DND-41 (cell line): ENCODE measurements around the gene ZNF248.
A peak's percentile ranks its signal among the peaks of the same experiment; 100 is the strongest.
"Not testable (repeated sequence)": the region's sequence is repeated elsewhere in the genome, so short reads cannot be mapped to it uniquely, and the experiment has no call there.

Experiments used
- ATAC-seq: fragments of 200-7000 bp; cut with Tn5 transposase; 3 replicates; pipeline ENCODE4 v1.9.1; 2021; ENCODE audit warnings: low read depth; ENCODE audit not compliant: insufficient read depth
- DNase-seq: peaks from one replicate; pipeline ENCODE4 v3.0.0-alpha.2; 2020
- H2AFZ ChIP-seq: 2 replicates; pipeline ENCODE4 v1.6.0; 2012; ENCODE audit warnings: low read depth, low read length
- H3K27ac ChIP-seq: 2 replicates; pipeline ENCODE4 v1.5.1; 2012; ENCODE audit warnings: low read length, inconsistent platforms
- H3K27me3 ChIP-seq: fragments of 200-600 bp; sonication (generic); 2 replicates; pipeline ENCODE4 v1.6.0; 2012; ENCODE audit warnings: low read length, mild to moderate bottlenecking, inconsistent platforms; ENCODE audit not compliant: insufficient read depth, poor library complexity
- H3K36me3 ChIP-seq: 2 replicates; pipeline ENCODE4 v1.5.1; 2012; ENCODE audit warnings: low read length, inconsistent platforms; ENCODE audit not compliant: insufficient read depth
- H3K4me1 ChIP-seq: 2 replicates; pipeline ENCODE4 v1.5.1; 2012; ENCODE audit warnings: mild to moderate bottlenecking, low read length; ENCODE audit not compliant: insufficient read depth
- H3K4me2 ChIP-seq: 2 replicates; pipeline ENCODE4 v1.6.0; 2012; ENCODE audit warnings: mild to moderate bottlenecking, moderate library complexity, low read length, inconsistent platforms; ENCODE audit not compliant: insufficient read depth
- H3K4me3 ChIP-seq, 2 experiments: fragments of 200-600 bp in 1 of 2; shearing (Covaris generic) in 1 of 2; 2 replicates each; pipeline ENCODE4 v1.5.1; 2012 to 2016; ENCODE audit warnings: inconsistent platforms in 2 of 2, low read length in 2 of 2, mild to moderate bottlenecking in 2 of 2, low read depth in 1 of 2, moderate library complexity in 1 of 2
- H3K79me2 ChIP-seq: 2 replicates; pipeline ENCODE4 v1.6.0; 2012; ENCODE audit warnings: low read length, inconsistent platforms; ENCODE audit not compliant: insufficient read depth
- H3K9ac ChIP-seq: 2 replicates; pipeline ENCODE4 v1.6.0; 2012; ENCODE audit warnings: low read depth, mild to moderate bottlenecking, inconsistent platforms, low read length, moderate library complexity
- H3K9me3 ChIP-seq: 2 replicates; pipeline ENCODE4 v1.5.1; 2012; ENCODE audit warnings: low read length, moderate library complexity, mild to moderate bottlenecking, inconsistent platforms; ENCODE audit not compliant: insufficient read depth, severe bottlenecking
- H4K20me1 ChIP-seq: 2 replicates; pipeline ENCODE4 v1.6.0; 2012; ENCODE audit warnings: low read length; ENCODE audit not compliant: insufficient read depth
- EZH2 ChIP-seq: IDR thresholded peaks from 3 replicates; pipeline ENCODE4 v1.6.1; 2012; ENCODE audit warnings: borderline replicate concordance, low read depth, mild to moderate bottlenecking, moderate library complexity, low read length, inconsistent platforms; ENCODE audit not compliant: severe bottlenecking
- TF ChIP-seq, protein P1 (sequence below): IDR thresholded peaks from 2 replicates; pipeline ENCODE4 v1.5.1; 2012; ENCODE audit warnings: borderline replicate concordance, low read length, moderate library complexity, mild to moderate bottlenecking; ENCODE audit not compliant: poor library complexity, severe bottlenecking; ENCODE audit errors: extremely low read depth

The ZNF248 gene

GRCh38 chr10:37860494-37861190 is 3.2 kb upstream of the ZNF248 start:
- Histone ChIP-seq H3K9me3 (no peaks in the 10 kb centered on the region), H3K27ac (no peak overlapping the region), H3K79me2 (peaks cover 17% of the 10 kb centered on the region), H4K20me1 (no peaks in the 10 kb centered on the region), H3K4me1 (peaks cover 17% of the 10 kb centered on the region), H3K4me2 (no peak overlapping the region), H3K36me3 (no peaks in the 10 kb centered on the region; the same call in 1 of the 2 replicates), H3K9ac (no peak overlapping the region), H3K4me3 (no peak overlapping the region), H3K27me3 (no peaks in the 10 kb centered on the region), H2AFZ (no peak overlapping the region)
- TF ChIP-seq, protein P1, sequence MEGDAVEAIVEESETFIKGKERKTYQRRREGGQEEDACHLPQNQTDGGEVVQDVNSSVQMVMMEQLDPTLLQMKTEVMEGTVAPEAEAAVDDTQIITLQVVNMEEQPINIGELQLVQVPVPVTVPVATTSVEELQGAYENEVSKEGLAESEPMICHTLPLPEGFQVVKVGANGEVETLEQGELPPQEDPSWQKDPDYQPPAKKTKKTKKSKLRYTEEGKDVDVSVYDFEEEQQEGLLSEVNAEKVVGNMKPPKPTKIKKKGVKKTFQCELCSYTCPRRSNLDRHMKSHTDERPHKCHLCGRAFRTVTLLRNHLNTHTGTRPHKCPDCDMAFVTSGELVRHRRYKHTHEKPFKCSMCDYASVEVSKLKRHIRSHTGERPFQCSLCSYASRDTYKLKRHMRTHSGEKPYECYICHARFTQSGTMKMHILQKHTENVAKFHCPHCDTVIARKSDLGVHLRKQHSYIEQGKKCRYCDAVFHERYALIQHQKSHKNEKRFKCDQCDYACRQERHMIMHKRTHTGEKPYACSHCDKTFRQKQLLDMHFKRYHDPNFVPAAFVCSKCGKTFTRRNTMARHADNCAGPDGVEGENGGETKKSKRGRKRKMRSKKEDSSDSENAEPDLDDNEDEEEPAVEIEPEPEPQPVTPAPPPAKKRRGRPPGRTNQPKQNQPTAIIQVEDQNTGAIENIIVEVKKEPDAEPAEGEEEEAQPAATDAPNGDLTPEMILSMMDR: no peak
- TF ChIP-seq EZH2: no peak
- no peak for ATAC-seq
- DNase-seq: no peak

DNA sequence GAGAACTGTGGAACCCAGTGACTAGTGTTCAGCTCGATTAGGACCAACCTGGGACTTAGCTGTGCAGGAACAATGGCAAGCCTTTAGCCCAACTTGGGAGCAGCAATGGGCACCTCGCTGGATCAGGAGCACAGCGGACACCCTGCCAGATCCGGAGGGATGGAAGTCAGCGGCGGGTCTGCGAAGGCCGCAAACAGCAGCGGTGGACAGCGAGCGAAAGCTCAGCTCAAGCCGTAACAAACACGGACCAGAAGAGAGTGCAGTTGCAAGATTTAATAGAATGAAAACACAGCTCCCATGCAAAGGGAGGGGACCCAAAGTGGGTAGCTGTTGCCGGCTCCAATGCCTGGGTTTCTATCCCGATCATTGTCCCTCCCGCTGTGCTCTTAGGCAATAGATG is 1.9 kb upstream of the ZNF248 start:
- not testable (repeated sequence) for ATAC-seq, H3K9me3 ChIP-seq, H3K36me3 ChIP-seq, H3K4me2 ChIP-seq, H2AFZ ChIP-seq, DNase-seq, H3K27me3 ChIP-seq, H3K9ac ChIP-seq, H4K20me1 ChIP-seq, H3K27ac ChIP-seq, H3K4me3 ChIP-seq
- H3K4me1 ChIP-seq: peaks cover 30% of the 10 kb centered on the region
- H3K79me2 ChIP-seq: peaks cover 31% of the 10 kb centered on the region

DNA sequence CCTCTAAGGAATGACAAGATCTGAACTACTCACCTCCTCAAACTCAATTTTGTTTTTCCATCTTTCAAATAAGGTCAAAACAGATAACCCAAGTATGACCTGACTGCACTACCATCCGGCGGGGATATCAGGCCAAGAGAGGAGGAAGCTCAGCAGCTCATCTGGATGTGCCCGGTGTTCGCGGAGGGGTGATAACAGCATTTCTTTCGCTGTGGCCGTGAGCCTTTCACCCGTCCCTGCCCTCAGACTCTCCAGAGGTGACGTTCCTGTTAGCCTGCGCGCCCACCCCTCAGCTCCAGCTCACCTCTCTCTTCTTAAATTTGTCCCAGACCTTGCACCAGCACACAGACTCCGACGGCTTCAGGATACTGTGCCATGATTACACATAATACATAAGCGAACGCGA is 526 bp downstream of the ZNF248 start:
- DNase-seq: peak; percentile 44
- H3K27me3 ChIP-seq: no peaks in the 10 kb centered on the region
- H3K9ac ChIP-seq: peak overlapping the region; percentile 95
- peak; percentile 40 for ATAC-seq
- peak overlapping the region; percentile 84 for H3K4me2 ChIP-seq
- peaks cover 3% of the 10 kb centered on the region; the same call in 1 of the 2 replicates for H4K20me1 ChIP-seq
- H3K9me3 ChIP-seq: no peaks in the 10 kb centered on the region
- peaks cover 6% of the 10 kb centered on the region for H3K36me3 ChIP-seq
- H3K27ac ChIP-seq: peak overlapping the region; percentile 83
- peaks cover 35% of the 10 kb centered on the region for H3K4me1 ChIP-seq
- peak overlapping the region; percentile 85 for H2AFZ ChIP-seq
- peak overlapping the region; percentile 80 to 81 for H3K4me3 ChIP-seq
- peaks cover 44% of the 10 kb centered on the region for H3K79me2 ChIP-seq
- TF ChIP-seq EZH2: no peak
- TF ChIP-seq, protein P1: no peak

GRCh38 chr10:37855636-37856035 is 1.8 kb downstream of the ZNF248 start:
- Histone ChIP-seq H3K27ac (no peak overlapping the region; the same call in 1 of the 2 replicates), H3K4me1 (peaks cover 35% of the 10 kb centered on the region), H3K4me3 (peak overlapping the region in 1 of 2 experiments; percentile 81; a peak in 2 of 4 replicates)

More at GRCh38 chr10:37855636-37856035, 1.8 kb downstream of the ZNF248 start:
- Histone ChIP-seq H3K9me3 (no peaks in the 10 kb centered on the region), H3K9ac (peak overlapping the region; percentile 95; the same call in 1 of the 2 replicates), H4K20me1 (peaks cover 3% of the 10 kb centered on the region; the same call in 1 of the 2 replicates), H3K4me2 (peak overlapping the region; percentile 84), H3K27me3 (no peaks in the 10 kb centered on the region), H2AFZ (no peak overlapping the region), H3K79me2 (peaks cover 51% of the 10 kb centered on the region), H3K36me3 (peaks cover 6% of the 10 kb centered on the region)
- ATAC-seq (no peak), DNase-seq (no peak)
- TF ChIP-seq, protein P1: no peak
- no peak for TF ChIP-seq EZH2
